Activated CD4-positive, alpha-beta T cell treated with anti-CD3 and anti-CD28 coated beads for 4 hours (primary cell): ENCODE measurements around the gene IL37.

Source experiments
- DNase-seq, 2 donors: peaks; one replicate each; pipeline ENCODE4 v3.0.0-alpha.2; 2020

The IL37 gene

DNA sequence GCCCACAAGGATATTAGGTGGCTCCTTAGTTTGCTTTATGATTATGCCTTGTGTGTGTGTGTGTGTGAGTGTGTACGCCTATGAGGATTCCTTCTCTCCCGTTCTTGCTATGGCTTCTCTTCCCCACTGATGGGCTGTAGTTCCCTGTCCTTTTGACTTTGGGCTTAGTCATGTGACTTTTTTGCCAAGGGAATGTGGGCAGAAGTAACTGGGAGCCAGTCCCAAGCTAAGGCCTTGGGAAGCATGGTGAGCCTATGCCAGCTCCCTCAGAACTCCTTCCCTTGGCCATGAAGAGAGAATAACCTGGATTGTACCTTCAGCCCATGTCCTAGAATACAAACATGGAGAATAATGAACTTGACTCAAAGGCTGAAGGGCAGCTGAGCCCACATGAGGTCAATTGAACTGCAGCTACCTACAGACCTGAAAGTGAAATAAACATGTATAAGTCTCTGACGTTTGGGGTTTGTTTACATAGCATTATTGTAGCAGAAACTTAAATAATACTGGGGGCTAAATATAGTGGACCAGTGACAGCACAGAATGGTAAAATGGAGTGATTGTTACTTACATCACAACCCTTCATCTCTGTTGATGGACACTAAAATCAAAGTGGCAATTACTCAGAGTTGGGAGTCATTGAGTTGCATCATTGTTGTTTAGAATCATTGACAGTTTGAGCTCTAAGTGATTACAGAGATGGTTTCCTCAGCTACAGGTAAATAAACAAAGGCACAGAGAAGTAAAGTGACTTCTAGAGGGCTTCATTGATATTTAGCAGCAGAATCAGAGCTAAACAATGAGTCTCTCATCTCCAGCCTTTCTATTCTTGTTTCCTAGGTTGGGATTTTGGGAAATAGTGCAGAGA, 51.6 kb downstream of the IL37 start:
- DNase-seq = no peak

- DNase-seq = no peak
Measured at GRCh38 chr2:112967023-112967422, 56.1 kb downstream of the IL37 start.
